Measurements from ENCODE around the gene SNRNP48.

SNRNP48 gene

DNA sequence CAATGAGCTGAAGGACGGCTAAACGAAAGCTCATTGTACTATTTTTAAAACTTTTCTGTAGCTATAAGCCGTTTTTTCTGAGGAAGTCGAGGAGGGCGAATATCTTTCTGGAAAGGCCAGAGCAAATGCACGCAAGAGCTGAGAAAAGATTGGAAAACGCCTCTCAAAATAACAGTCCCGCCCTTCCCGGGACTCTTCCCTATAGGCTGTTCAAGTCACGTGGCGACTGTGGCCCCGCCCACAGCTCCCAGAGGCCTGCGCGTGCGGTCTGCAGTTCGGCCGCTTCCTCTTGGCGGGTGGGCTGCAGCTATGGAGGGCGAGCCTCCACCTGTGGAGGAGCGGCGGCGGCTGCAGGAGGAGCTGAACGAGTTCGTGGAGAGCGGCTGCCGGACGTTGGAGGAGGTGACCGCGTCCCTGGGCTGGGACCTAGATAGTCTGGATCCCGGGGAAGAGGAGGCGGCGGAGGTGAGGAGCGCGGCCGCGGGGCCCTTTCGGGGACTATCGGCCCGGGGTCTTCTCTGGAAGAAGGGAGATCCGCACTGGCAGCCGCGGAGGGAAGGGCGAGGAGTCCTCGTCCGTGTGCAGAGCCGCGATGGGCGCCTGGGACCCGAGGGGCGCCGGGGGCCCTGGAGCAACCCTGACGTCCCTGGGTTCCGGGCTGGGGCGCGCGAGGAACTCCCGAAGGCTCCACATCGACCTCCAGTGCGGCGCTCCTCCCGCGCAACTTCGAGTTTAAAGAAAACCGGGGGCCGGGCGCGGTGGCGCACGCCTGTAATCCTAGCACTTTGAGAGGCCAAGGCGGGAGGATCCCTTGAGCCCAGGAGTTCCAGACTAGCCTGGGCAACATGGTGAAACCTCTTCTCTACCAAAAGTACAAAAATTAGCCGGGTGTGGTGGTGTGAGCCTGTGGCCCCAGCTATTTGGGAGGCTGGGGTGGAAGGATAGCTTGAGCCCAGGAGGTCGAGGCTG, at the start of gene SNRNP48:
TSS of gene SNRNP48 (plus strand) at position 250 of the 969 bp plus-strand sequence. CDS start at position 310, 60 bp downstream.
- DNase-seq, result peak; percentile 75 to 82 (median 82)

DNA sequence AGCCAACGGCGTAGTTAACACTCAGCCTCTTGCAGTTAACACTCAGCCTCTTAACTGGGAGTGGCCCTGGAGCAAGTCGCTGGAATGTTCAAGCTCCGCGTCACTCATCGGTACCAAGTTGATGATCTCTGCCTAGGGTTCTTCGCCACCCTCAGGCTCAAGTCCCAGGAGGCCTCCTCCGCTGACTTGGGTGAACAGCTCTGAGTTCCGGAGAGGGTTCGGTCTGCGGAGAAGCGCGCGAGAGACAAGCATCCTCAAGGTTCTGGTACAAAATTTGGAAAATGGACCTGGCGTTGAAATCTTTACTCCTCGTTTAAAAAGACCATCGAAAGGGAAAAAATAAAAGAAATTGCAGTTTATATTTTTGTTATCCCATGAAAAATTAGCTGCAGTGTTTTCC, 49.4 kb upstream of the SNRNP48 start:
- no peak for DNase-seq

- no peak for DNase-seq
These were observed 48.6 kb upstream of the SNRNP48 start, which contains the start of gene DSP for GRCh38 chr6:7541175-7542064. Gene DSP (plus strand): TSS chr6:7541671. CDS start chr6:7541916, 245 bp downstream.

GRCh38 chr6:7542065-7542873, 47.7 kb upstream of the SNRNP48 start:
- DNase-seq, result no peak

- no peak for DNase-seq
These were observed 46.9 kb upstream of the SNRNP48 start for GRCh38 chr6:7542874-7543624.

- DNase-seq, result no peak
These were observed 46.1 kb upstream of the SNRNP48 start for GRCh38 chr6:7543789-7544424.

DNA sequence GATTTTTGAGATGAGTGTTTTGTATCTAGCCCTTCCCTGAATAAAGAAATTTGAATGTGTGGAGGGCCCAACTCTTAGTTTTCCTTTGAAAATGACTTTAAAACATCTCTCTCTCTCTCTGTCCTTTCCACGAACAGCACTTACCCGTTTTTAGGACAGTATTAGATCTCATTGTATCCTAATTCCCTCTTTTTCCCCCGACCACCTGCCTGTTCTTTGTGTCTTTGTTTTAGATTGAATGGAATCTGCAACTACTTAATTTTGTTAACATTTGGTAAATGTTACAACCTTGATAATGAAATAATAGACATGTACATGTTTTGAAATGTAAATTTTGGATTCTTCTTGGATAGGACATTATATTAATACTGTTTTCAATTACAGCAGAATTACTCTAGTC, 45.4 kb upstream of the SNRNP48 start:
- no peak for DNase-seq

DNA sequence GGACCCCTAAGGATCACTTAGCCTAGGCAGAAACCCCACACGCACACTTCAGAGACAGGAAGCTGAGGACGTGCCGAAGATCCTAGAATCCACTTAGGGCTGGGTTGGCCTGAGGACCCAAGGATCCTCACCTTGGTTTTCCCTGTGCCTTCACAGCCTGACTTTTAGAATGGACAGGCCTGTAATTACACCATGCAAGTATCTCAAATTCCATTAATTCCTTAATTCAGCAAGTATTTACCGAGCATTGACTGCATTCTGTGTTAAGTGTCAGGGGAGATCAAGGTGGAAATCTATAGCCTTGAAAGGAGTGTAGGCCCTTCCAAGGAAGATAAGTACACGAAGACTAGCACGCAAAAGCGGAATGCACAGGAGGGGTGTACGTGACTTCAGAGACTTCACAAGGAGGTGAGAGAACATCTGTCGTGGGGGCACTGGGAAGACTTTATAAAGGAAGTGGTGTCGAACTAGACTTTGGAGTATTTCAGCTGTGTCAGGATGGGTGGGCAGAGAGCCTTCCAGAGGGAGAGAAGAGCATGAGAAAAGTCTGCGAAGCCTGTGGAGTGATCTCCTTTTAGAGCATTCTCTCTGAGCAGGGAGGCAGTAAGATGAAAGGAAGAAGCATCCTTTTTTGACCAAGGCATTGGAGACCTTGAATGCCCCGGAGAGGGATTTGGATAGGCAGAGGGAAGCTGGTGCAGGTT, 44.5 kb upstream of the SNRNP48 start:
- no peak for DNase-seq

DNA sequence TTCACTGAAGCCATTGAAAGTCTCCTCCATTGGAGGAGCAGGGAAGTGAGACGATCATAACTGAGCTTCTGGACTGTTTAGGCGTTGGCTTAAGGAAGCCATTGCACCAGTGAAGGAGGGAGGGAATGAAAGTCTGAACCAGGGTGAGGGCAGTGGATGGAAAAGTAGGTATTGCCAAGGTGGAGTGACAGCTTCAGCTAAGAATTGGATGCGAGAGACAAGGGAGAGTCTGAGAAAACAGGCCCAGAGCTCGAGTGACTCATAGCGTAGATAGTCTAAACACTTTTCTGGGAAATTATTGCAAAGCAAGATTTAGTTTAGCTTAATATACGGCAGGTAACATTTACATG, 44.0 kb upstream of the SNRNP48 start:
- no peak for DNase-seq

DNA sequence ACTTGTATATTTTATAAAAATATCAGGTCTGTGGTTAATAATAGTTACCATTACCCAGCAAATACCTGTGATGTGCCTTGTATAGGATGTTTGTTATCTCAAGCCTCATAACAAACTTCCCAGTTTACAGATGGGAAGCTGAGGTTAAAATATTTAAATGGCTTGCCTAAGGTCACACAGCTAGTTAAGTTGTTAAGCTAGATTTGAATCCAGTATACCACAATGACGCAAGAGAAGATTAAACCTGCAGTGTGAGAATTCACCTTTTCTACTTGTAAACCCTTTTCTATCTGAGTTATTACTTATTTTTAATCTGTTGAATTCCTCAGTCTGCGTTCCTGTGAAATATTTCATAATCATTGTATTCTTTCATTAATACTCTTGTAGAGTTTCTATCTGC, 43.6 kb upstream of the SNRNP48 start:
- DNase-seq, result no peak

- DNase-seq, result no peak
These were observed 43.1 kb upstream of the SNRNP48 start for GRCh38 chr6:7546896-7547295.

GRCh38 chr6:7547315-7547714, 42.7 kb upstream of the SNRNP48 start:
- no peak for DNase-seq

- DNase-seq, result no peak
These were observed 39.6 kb upstream of the SNRNP48 start for GRCh38 chr6:7550433-7550801.

GRCh38 chr6:7554533-7555275, 35.3 kb upstream of the SNRNP48 start:
- no peak for DNase-seq

DNA sequence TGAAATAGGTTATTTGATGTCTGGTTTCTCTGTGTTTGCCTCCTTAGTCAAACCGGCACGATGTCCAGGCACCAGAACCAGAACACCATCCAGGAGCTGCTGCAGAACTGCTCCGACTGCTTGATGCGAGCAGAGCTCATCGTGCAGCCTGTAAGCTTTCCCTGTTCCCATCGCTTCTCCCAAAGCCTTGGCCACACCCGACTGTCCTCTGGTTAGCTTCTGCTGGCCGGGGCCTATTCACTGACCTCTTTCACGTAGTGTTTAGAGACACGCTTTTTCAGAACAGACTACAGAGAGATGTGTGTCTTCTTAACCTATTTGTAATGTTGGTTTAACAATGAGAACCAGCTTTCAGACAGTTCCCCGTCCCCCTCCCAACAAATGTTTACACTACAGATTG, 34.3 kb upstream of the SNRNP48 start:
- no peak for DNase-seq

GRCh38 chr6:7556394-7557106, 33.4 kb upstream of the SNRNP48 start:
- DNase-seq, result no peak

DNA sequence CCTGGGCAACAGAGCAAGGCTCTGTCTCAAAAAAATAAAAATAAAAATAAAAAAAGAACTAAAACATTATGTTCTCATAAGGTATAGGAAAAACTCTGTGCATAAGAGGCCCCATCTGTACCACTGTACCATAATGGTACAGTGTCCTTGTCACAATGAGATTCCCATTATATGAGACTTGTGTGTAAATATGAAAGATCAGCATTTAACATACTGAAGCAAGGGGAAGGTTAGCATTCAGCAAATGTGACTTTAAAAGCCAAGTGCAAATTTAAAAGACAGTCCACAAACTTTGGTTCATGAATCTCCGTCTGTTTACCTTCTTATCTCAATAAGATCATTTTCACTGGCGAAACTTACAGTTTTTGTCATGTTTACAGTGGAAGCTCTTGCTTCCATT, 32.3 kb upstream of the SNRNP48 start:
- no peak for DNase-seq

- DNase-seq, result no peak
These were observed 31.2 kb upstream of the SNRNP48 start for GRCh38 chr6:7558781-7559180.

DNA sequence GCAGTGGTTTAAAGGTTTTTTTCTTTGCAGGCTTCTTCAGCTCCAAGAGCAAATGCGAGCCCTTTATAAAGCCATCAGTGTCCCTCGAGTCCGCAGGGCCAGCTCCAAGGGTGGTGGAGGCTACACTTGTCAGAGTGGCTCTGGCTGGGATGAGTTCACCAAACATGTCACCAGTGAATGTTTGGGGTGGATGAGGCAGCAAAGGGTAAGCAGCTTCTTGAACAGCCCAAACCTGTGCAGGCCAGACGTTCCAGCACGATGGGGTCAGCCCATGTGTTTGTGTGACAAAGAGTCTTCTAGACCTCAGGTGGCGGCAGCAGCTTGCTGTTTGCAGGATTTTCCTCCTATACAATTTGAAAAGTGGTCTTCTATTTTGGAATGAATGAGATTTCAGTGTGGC, 30.8 kb upstream of the SNRNP48 start:
- no peak for DNase-seq

All from activated CD4-positive, CD25-positive, alpha-beta regulatory T cell (primary cell).